GM12892 (cell line): Measurements from ENCODE around the gene BCL10.

Experiments
- POLR2A ChIP-seq: IDR thresholded peaks from 2 replicates; pipeline ENCODE4 v1.6.1; 2011; ENCODE audit warnings: low read depth, low read length, control low read depth
- POLR2AphosphoS5 ChIP-seq: IDR thresholded peaks from 2 replicates; pipeline ENCODE4 v1.6.1; 2011; ENCODE audit warnings: low read depth, low read length, control low read depth

GRCh38 chr1:85282424-85282823, 6.0 kb upstream of the BCL10 start:
- TF ChIP-seq POLR2AphosphoS5 (no peak), POLR2A (no peak)
